ENCODE data around the gene GBA2.

The GBA2 gene

GRCh38 chr9:35689542-35690293 lies 59.3 kb downstream of the GBA2 start, which contains the start of gene TPM2:
Gene TPM2, minus strand, starts transcription at chr9:35689925. Its CDS starts 108 bp downstream, at chr9:35689817.
- DNase-seq: no peak

GRCh38 chr9:35688558-35689541 lies 60.2 kb downstream of the GBA2 start:
- DNase-seq: no peak

GRCh38 chr9:35687972-35688557 lies 61.0 kb downstream of the GBA2 start:
- DNase-seq: no peak

GRCh38 chr9:35687306-35687705 lies 61.7 kb downstream of the GBA2 start:
- DNase-seq: no peak
